Upper lobe of left lung (tissue), 4 donors: Measurements from ENCODE around the gene CFAP97.

Experiments
- CTCF ChIP-seq, 6 experiments: fragments of 450-650 bp in 4 of 6; fragments of 200-600 bp in 2 of 6; sonication (generic) in 2 of 6; IDR thresholded peaks; one replicate each; pipeline ENCODE4 v1.5.1; 2016 to 2019; ENCODE audit warnings: antibody characterized with exemption in 6 of 6
- EP300 ChIP-seq, 4 donors: sonication (generic); formaldehyde crosslinking; IDR thresholded peaks; one replicate each; pipeline ENCODE4 v1.5.1; 2017; ENCODE audit warnings: antibody characterized with exemption in 4 of 4, control low read depth in 2 of 4
- POLR2A ChIP-seq, 4 donors: fragments of 450-650 bp; IDR thresholded peaks; one replicate each; pipeline ENCODE4 v1.5.1; 2016 to 2017; ENCODE audit warnings: antibody characterized with exemption in 4 of 4, mild to moderate bottlenecking in 2 of 4
- POLR2AphosphoS5 ChIP-seq, 2 donors: sonication (generic); formaldehyde crosslinking; IDR thresholded peaks; one replicate each; pipeline ENCODE4 v1.5.1; 2017; ENCODE audit warnings: antibody characterized with exemption in 2 of 2

DNA sequence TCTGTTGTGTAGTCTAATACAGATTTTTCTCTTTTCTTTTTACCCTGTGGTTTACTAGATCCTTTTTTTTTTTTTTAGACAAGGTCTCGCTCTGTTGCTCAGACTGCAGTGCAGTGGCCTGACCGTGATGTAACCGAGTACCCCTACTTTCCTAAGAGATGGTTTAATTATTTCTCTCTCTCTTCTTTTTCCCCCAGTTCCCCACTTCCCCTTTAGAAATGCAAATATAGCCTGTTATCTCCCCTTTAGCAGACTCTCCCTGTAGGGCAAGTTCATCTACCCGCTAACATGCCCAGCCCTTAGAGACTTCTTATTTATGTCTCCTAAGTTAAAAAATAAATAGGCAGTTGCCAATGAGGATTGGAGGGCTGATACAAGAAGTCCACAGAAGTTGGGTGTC lies 10.1 kb upstream of the CFAP97 start:
- TF ChIP-seq CTCF (IDR thresholded peaks at IDR 0.05) (no peak), EP300 (IDR thresholded peaks at IDR 0.05) (no peak), POLR2A (IDR thresholded peaks at IDR 0.05) (no peak), POLR2AphosphoS5 (IDR thresholded peaks at IDR 0.05) (no peak)
